Pancreas (tissue), 10 donors: Measurements from ENCODE around the gene FBH1. TPM values are rescaled to one million over a fixed set of nuclear protein-coding genes. Genes with fewer than 3 reads are reported as not detected.

ENCODE experiments used
- ATAC-seq, 4 donors: fragments of 200-7000 bp; cut with Tn5 transposase; one replicate each; pipeline versions ENCODE4 v1.8.0 to v1.9.1; 2020; ENCODE audit warnings: mild to moderate bottlenecking in 4 of 4, moderate library complexity in 4 of 4
- DNase-seq, 6 donors: peaks; one replicate each; pipeline ENCODE4 v3.0.0-alpha.2; 2020
- FAIRE-seq: peaks from 2 replicates; lab custom pipeline; 2012; peaks lifted over from hg19 to GRCh38; lab: Jason Lieb, UNC
- H3K27ac ChIP-seq, 4 donors: fragments of 200-600 bp; sonication (generic); 1 replicate in 3 of 4; 2 replicates in 1 of 4; pipeline versions ENCODE4 v1.5.0 to v1.8.0; 2020
- H3K27me3 ChIP-seq, 4 donors: fragments of 200-600 bp; one replicate each; pipeline ENCODE4 v1.8.0; 2021
- H3K36me3 ChIP-seq, 3 donors: fragments of 200-600 bp; sonication (generic) in 1 of 3; one replicate each; pipeline versions ENCODE4 v1.5.0 to v1.8.0; 2020 to 2021
- H3K4me1 ChIP-seq, 3 donors: fragments of 200-600 bp; one replicate each; pipeline ENCODE4 v1.8.0; 2021
- H3K4me3 ChIP-seq, 4 donors: fragments of 200-600 bp; sonication (generic) in 2 of 4; one replicate each; pipeline versions ENCODE4 v1.5.0 to v1.8.0; 2020 to 2021
- H3K9me3 ChIP-seq, 4 donors: fragments of 200-600 bp; one replicate each; pipeline ENCODE4 v1.8.0; 2021
- CTCF ChIP-seq, 4 donors: fragments of 200-600 bp; sonication (generic) in 3 of 4; IDR thresholded peaks; one replicate each; pipeline versions ENCODE4 v1.5.0 to v1.8.0; 2021; ENCODE audit warnings: antibody characterized with exemption in 4 of 4
- WGBS, 2 donors: extraction: QIAGEN DNeasy Blood & Tissue Kit; methylation state at CpG; one replicate each; pipeline ENCODE4 v1.1.7; 2013; 5-methylcytosine and 5-hydroxymethylcytosine counted together
- intact Hi-C, 3 donors: fragments of 100-400 bp; cut with DNase I; formaldehyde crosslinking; loops; one replicate each; pipeline versions ENCODE4 v1.11.1 to v1.14.2; 2022
- polyA plus RNA-seq, 2 donors: library from polyadenylated mRNA; stranded (reverse); fragments of 200-250 nt; gene quantifications; one replicate each; pipeline ENCODE4 v1.2.3, GENCODE V29; 2013
- total RNA-seq, 6 donors: library from RNA; stranded (reverse); fragmentation: NEBNext Ultra II Directional in 4 of 6; extraction: Animal tissue kit (Norgen Biotek cat#: 25700) in 4 of 6; gene quantifications; one replicate each; pipeline versions ENCODE4 v1.2.1 to v1.2.4, GENCODE V29; 2021 to 2023
- donor health status: healthy with polysubstance abuse.
- donor health status: DM: no; HTN: no; CAD: no; lungs with moderate emphysema.
- donor health status: DM: no; HTN: no; CAD: no.
- donor health status: control.
- donor health status: control.
- donor health status: Bipolar disorder and iron deficiency.
- donor health status: DM: yes; HTN: yes; CAD: no.
- donor health status: DM: no; HTN: no; CAD: no.
- donor health status: DM: no; HTN: no; CAD: no.
- donor health status: DM: yes; HTN: yes; CAD: no.

Gene FBH1
- total and polyA plus RNA-seq, 8 donors = 29.5 to 51.7 (median 36.9) TPM

DNA sequence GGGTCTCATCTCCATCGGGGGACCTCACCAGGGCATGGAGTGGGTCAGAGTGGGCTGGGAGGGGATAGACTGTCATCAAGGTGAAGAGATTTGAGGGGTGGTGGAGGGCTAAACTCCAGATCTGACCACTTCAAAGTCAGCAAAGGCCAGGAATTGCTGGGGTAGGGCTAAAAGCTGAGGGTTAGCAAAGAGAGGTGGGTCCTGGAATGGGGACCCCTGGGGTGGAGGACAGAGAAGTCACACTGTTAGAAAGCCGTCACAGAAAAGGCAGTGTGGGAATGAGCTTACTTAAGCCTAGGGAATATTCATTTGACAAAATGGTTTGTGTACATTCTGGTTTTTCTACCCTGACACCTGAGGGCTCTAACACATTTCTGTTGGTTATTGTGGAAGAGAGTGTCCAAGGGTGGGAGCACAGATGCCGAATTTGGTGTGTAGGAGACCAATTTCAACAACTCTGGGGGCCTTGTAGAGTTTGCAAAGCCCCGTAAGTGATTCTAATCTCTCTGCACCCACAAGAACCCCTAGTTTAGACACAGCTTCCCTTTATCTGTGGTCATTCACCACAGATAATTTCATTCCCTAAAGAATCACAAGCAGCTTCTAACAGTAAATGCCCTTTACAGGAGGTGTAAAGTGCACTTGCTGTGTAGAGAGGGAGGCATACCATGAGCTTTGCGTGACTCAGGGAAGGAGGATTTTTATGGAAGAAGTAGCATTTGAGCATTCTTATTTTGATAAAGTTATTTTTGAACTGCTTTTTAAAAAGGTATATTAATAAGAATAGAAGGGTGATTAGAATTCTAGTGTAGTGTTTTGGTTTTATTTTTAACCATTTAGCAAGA, 6.4 kb downstream of the FBH1 start:
- ATAC-seq (no peak), FAIRE-seq (no peak), DNase-seq (no peak)
- Histone ChIP-seq H3K4me1 (peaks cover 0 to 12% (median 4%) of the 10 kb centered on the region in 3 donors), H3K27me3 (no peaks in the 10 kb centered on the region), H3K9me3 (no peaks in the 10 kb centered on the region), H3K36me3 (peaks cover 0 to 6% (median 0%) of the 10 kb centered on the region in 3 donors), H3K4me3 (no peak overlapping the region), H3K27ac (no peak overlapping the region)
- no peak for TF ChIP-seq CTCF (IDR thresholded peaks at IDR 0.05)
- WGBS, 2 donors = 84 to 87% methylated on average over 5 of the region's 5 CpGs
- intact Hi-C loops = no loop called here

DNA sequence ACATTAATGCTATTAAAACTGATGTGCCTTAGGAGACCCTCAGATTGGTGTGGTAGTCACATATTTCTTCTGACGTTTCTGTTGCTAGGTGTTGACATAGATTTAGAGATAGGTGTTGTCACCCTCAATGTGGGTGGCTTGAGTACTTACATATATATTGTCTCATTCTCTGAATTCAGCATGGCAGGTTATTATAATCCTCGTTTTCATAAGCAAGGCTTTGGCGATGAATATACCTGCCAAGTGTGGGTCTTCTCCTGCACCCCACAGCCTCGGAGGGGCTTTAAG, 7.0 kb downstream of the FBH1 start:
- WGBS, 2 donors = 79 to 83% methylated on average over 4 of the region's 4 CpGs

DNA sequence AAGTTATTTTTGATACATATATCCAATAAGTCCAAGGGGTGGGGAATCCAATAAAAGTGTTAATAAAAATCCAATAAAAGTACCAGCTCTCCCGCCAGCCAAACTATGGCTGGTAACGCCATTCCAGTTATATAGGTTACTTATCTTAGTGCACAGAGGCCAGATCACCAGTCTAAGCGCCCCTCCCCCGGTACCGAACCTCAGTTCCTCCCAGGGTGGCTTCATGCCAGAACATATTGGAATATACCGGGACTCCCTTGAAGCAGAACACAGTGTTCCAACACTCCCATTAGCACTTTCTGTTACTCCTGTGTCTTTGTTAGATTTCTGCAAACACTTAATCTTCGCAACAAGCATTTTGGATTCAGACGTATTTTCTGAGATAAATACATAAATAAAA, 7.5 kb downstream of the FBH1 start:
- ATAC-seq (no peak), FAIRE-seq (no peak), DNase-seq (no peak)
- intact Hi-C loops = no loop called here
- no peak overlapping the region for H3K27ac ChIP-seq
- no peak for TF ChIP-seq CTCF (IDR thresholded peaks at IDR 0.05)
- no peak overlapping the region for H3K4me3 ChIP-seq
- 96 to 97% methylated on average over 8 of the region's 8 CpGs for WGBS, 2 donors
- peaks cover 0 to 6% (median 0%) of the 10 kb centered on the region in 3 donors for H3K36me3 ChIP-seq
- no peaks in the 10 kb centered on the region for H3K9me3 ChIP-seq
- H3K27me3 ChIP-seq = no peaks in the 10 kb centered on the region
- H3K4me1 ChIP-seq = peaks cover 0 to 2% (median 0%) of the 10 kb centered on the region in 3 donors

More for the DNA sequence above, 7.0 kb downstream of the FBH1 start:
- no peak overlapping the region for H3K27ac ChIP-seq
- no peak overlapping the region for H3K4me3 ChIP-seq
- intact Hi-C loops = no loop called here
- ATAC-seq (no peak), DNase-seq (no peak), FAIRE-seq (no peak)
- H3K4me1 ChIP-seq = peaks cover 0 to 7% (median 0%) of the 10 kb centered on the region in 3 donors
- H3K27me3 ChIP-seq = no peaks in the 10 kb centered on the region
- TF ChIP-seq CTCF (IDR thresholded peaks at IDR 0.05) = no peak
- H3K9me3 ChIP-seq = no peaks in the 10 kb centered on the region
- H3K36me3 ChIP-seq = peaks cover 0 to 6% (median 0%) of the 10 kb centered on the region in 3 donors

DNA sequence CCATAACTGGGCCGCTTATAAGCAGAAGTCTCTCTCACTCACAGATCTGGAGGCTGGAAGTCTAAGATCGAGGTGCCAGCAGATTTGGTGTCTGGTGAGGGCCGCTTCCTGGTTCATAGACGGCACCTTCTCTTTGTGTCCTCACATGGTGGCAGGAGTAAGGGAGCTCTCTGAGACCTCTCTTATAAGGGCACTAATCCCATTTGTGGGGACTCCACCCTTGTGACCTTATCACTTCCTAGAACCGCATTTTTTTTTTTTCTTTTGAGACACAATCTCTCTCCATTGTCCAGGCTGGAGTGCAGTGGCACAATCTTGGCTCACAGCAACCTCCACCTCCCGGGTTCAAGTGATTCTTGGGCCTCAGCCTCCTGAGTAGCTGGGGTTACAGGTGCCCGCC, 8.1 kb downstream of the FBH1 start:
- intact Hi-C loops = no loop called here
- Histone ChIP-seq H3K27ac (no peak overlapping the region), H3K9me3 (no peaks in the 10 kb centered on the region), H3K4me3 (no peak overlapping the region), H3K36me3 (peaks cover 0 to 6% (median 0%) of the 10 kb centered on the region in 3 donors), H3K27me3 (no peaks in the 10 kb centered on the region), H3K4me1 (no peaks in the 10 kb centered on the region)
- WGBS, 2 donors = 92% methylated on average over 7 of the region's 7 CpGs
- no peak for TF ChIP-seq CTCF (IDR thresholded peaks at IDR 0.05)
- FAIRE-seq (no peak), ATAC-seq (no peak), DNase-seq (no peak)

- Histone ChIP-seq H3K4me1 (no peaks in the 10 kb centered on the region), H3K36me3 (peaks cover 0 to 6% (median 0%) of the 10 kb centered on the region in 3 donors), H3K27me3 (no peaks in the 10 kb centered on the region), H3K9me3 (no peaks in the 10 kb centered on the region), H3K27ac (no peak overlapping the region), H3K4me3 (no peak overlapping the region)
- no peak for TF ChIP-seq CTCF (IDR thresholded peaks at IDR 0.05)
- peak; percentile 64 to 96 (median 85) for ATAC-seq
- no peak for FAIRE-seq
- 57 to 72% methylated on average over 13 of the region's 13 CpGs for WGBS, 2 donors
- intact Hi-C loops = no loop called here
- peak in 4 of 6 donors; percentile 49 to 70 (median 51) for DNase-seq
Observed at GRCh38 chr10:5900247-5900646, 10.2 kb downstream of the FBH1 start.
